Caco-2 (cell line): Measurements from ENCODE around the gene AUTS2. TPM values are rescaled to one million over a fixed set of nuclear protein-coding genes. Genes with fewer than 3 reads are reported as not detected.

Experiments used
- BruUV-seq: library from RNA; stranded (reverse); fragments of 400-500 nt; replicated peaks from 2 replicates; lab custom pipeline; 2021; lab: Mats Ljungman, UMichigan
- CTCF ChIA-PET: fragments of 300-600 bp; sonication (Branson Sonifier 250); formaldehyde crosslinking; loops from one replicate; lab custom pipeline; 2022; ENCODE audit warnings: antibody characterized with exemption; lab: Charles Lee
- POLR2A ChIA-PET: fragments of 300-600 bp; sonication (Branson Sonifier 250); formaldehyde crosslinking; loops from one replicate; lab custom pipeline; 2022; ENCODE audit warnings: antibody characterized with exemption; lab: Charles Lee
- DNase-seq, 2 experiments: peaks; one replicate each; pipeline versions ENCODE4 v3.0.0 to v3.0.0-alpha.2; 2020 to 2022
- H3K27me3 ChIP-seq: replicated peaks from 2 replicates; pipeline ENCODE4 v1.6.0; 2011; ENCODE audit warnings: low read length; ENCODE audit not compliant: control insufficient read depth, insufficient read depth
- H3K36me3 ChIP-seq: 2 replicates; pipeline ENCODE4 v1.5.1; 2011; ENCODE audit warnings: low read length; ENCODE audit not compliant: control insufficient read depth, insufficient read depth
- H3K4me1 ChIP-seq: fragments of 250-450 bp; sonication (Bioruptor Pico); 2 replicates; pipeline ENCODE4 v1.5.1; 2020; ENCODE audit warnings: mild to moderate bottlenecking
- H3K4me3 ChIP-seq: 2 replicates; pipeline ENCODE4 v1.5.1; 2011; ENCODE audit warnings: low read depth, mild to moderate bottlenecking, control low read depth, low read length
- H3K9me3 ChIP-seq: fragments of 250-450 bp; sonication (Bioruptor Pico); 2 replicates; pipeline ENCODE4 v1.5.1; 2020; ENCODE audit warnings: mild to moderate bottlenecking, moderate library complexity
- H3K27ac Mint-ChIP-seq: one replicate; pipeline ENCODE4 v1.8.0; 2022; ENCODE audit warnings: mixed read lengths; ENCODE audit not compliant: unreplicated experiment
- H3K27me3 Mint-ChIP-seq: one replicate; pipeline ENCODE4 v1.8.0; 2022; ENCODE audit warnings: mixed read lengths; ENCODE audit not compliant: insufficient read depth, unreplicated experiment
- H3K36me3 Mint-ChIP-seq: one replicate; pipeline ENCODE4 v1.8.0; 2022; ENCODE audit warnings: mild to moderate bottlenecking, mixed read lengths; ENCODE audit not compliant: insufficient read depth, unreplicated experiment
- H3K4me1 Mint-ChIP-seq: one replicate; pipeline ENCODE4 v1.8.0; 2022; ENCODE audit warnings: low read depth, mixed read lengths; ENCODE audit not compliant: unreplicated experiment
- H3K4me3 Mint-ChIP-seq: one replicate; pipeline ENCODE4 v1.8.0; 2022; ENCODE audit warnings: mild to moderate bottlenecking, moderate library complexity, mixed read lengths; ENCODE audit not compliant: unreplicated experiment
- H3K9me3 Mint-ChIP-seq: one replicate; pipeline ENCODE4 v1.8.0; 2022; ENCODE audit warnings: mixed read lengths; ENCODE audit not compliant: unreplicated experiment
- CTCF ChIP-seq, 2 experiments: fragments of 200-600 bp in 1 of 2; IDR thresholded peaks; 1 replicate in 1 of 2; 2 replicates in 1 of 2; pipeline versions ENCODE4 v1.5.1 to v1.8.0; 2011 to 2022; ENCODE audit warnings: antibody characterized with exemption in 1 of 2, control low read depth in 1 of 2, inconsistent platforms in 1 of 2, low read depth in 1 of 2, low read length in 1 of 2, mild to moderate bottlenecking in 1 of 2, moderate library complexity in 1 of 2; ENCODE audit not compliant: insufficient read depth in 1 of 2, severe bottlenecking in 1 of 2, unreplicated experiment in 1 of 2
- intact Hi-C: fragments of 100-400 bp; cut with micrococcal nuclease; formaldehyde crosslinking; loops from one replicate; pipeline ENCODE4 v1.10.0; 2022; ENCODE audit not compliant: unreplicated experiment
- total RNA-seq: library from RNA; stranded (reverse); gene quantifications from 2 replicates; pipeline ENCODE4 v1.2.3, GENCODE V29; 2022

Gene AUTS2
- total RNA-seq, 1 experiment from 2014 or later, result 37.1 TPM

DNA sequence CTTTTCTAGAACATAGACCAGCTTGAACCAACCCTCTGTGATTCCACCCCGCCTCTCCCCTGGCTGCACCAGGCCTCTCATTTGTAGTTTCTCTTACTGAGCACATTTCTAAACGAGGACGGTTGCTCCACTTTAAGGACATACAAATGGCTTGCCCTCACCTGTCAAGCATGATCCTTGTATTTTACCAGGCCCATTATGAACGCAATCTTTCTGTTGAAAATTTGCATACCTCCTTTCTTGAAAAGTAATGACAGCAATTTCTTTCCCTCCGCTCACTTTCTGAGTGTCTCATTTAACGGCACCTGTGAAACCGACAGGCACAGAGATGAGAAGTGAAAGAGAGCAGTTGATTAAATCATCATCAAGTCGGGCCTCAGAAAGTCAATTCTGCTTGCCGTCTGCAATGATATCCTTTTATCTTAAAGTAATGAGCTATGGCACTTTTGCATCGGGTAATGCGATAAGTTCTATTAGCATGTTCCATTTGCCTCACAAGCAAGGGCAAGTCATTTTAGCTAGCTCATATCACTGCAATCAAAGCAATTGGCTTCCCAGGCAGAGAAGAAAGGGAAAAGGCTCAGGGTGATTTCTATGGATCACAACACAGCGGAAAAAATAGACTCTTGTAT is 828.1 kb downstream of the AUTS2 start:
- Mint-ChIP-seq H3K27ac (no peak overlapping the region), H3K9me3 (no peaks in the 10 kb centered on the region), H3K36me3 (no peaks in the 10 kb centered on the region), H3K4me3 (no peak overlapping the region), H3K27me3 (no peaks in the 10 kb centered on the region), H3K4me1 (no peaks in the 10 kb centered on the region)
- H3K36me3 ChIP-seq, result no peaks in the 10 kb centered on the region
- no peaks in the 10 kb centered on the region for H3K27me3 ChIP-seq
- H3K9me3 ChIP-seq, result no peaks in the 10 kb centered on the region
- no TSS peak for BruUV-seq
- intact Hi-C loops, result no loop called here
- no peak for DNase-seq
- TF ChIP-seq CTCF (IDR thresholded peaks at IDR 0.05; ENCODE audit: insufficient read depth in 1 of 2, low read depth in 1 of 2, low read length in 1 of 2, severe bottlenecking in 1 of 2, unreplicated experiment in 1 of 2), result no peak
- POLR2A ChIA-PET, result no interaction called here
- H3K4me1 ChIP-seq, result no peaks in the 10 kb centered on the region
- no peak overlapping the region for H3K4me3 ChIP-seq
- CTCF ChIA-PET, result no interaction called here

DNA sequence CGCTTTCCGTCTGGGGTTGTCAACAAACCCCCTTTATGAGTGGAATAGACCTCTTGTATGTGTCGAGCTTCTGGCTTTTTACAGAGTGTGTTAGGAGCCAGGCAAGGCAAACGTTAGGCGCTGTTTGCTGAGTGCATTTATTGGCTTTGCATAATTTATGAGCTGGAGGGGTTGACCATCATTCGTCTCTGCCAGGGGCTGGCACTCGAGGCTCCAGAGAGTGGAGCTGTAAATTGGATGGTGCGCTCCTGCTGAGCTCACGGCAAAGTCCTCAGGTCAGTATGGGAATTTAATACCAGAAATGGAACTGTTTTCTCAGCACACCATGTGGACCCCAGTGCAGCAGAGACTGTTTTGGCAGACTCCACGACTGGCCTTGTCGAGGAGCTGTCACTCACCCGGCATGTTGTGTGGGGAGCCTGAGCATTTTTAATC is 834.3 kb downstream of the AUTS2 start:
- DNase-seq, result no peak
- no peak for TF ChIP-seq CTCF (IDR thresholded peaks at IDR 0.05; ENCODE audit: insufficient read depth in 1 of 2, low read depth in 1 of 2, low read length in 1 of 2, severe bottlenecking in 1 of 2, unreplicated experiment in 1 of 2)
- H3K36me3 Mint-ChIP-seq, result no peaks in the 10 kb centered on the region
- Histone ChIP-seq H3K27me3 (no peaks in the 10 kb centered on the region), H3K4me3 (no peak overlapping the region), H3K9me3 (no peaks in the 10 kb centered on the region), H3K36me3 (no peaks in the 10 kb centered on the region), H3K4me1 (peaks cover 11% of the 10 kb centered on the region)
- H3K27me3 Mint-ChIP-seq, result no peaks in the 10 kb centered on the region
- no TSS peak for BruUV-seq
- intact Hi-C loops, result no loop called here
- H3K4me3 Mint-ChIP-seq, result no peak overlapping the region
- ChIA-PET CTCF (no interaction called here), POLR2A (no interaction called here)
- no peak overlapping the region for H3K27ac Mint-ChIP-seq
- no peaks in the 10 kb centered on the region for H3K9me3 Mint-ChIP-seq
- peaks cover 20% of the 10 kb centered on the region for H3K4me1 Mint-ChIP-seq

DNA sequence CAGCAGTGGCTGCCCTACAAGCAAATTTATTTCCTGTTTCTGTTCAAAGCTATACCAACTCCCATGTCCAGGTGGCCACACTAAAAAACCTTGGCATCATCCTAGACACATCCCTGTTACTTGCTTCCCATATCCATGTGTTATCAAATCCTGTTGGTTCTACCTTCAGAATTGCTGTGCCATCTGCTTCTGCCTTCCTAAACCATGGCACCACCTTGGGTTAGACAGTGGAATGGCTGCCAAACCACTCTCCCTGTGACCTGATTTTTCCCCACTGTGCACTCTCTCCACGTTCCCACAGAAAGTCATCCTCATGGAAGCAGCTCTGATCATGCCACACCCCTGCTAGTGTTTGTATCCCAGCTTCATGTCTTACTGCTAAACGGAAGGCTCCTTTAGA is 836.1 kb downstream of the AUTS2 start:
- Histone ChIP-seq H3K27me3 (no peaks in the 10 kb centered on the region), H3K9me3 (no peaks in the 10 kb centered on the region), H3K4me1 (peaks cover 11% of the 10 kb centered on the region), H3K36me3 (no peaks in the 10 kb centered on the region), H3K4me3 (no peak overlapping the region)
- Mint-ChIP-seq H3K4me1 (peaks cover 20% of the 10 kb centered on the region), H3K4me3 (no peak overlapping the region), H3K9me3 (no peaks in the 10 kb centered on the region), H3K36me3 (no peaks in the 10 kb centered on the region), H3K27ac (peak overlapping the region; percentile 33), H3K27me3 (no peaks in the 10 kb centered on the region)
- POLR2A ChIA-PET, result no interaction called here
- DNase-seq, result peak in 1 of 2 experiments; percentile 18
- intact Hi-C loops, result no loop called here
- TF ChIP-seq CTCF (IDR thresholded peaks at IDR 0.05; ENCODE audit: insufficient read depth in 1 of 2, low read depth in 1 of 2, low read length in 1 of 2, severe bottlenecking in 1 of 2, unreplicated experiment in 1 of 2), result no peak
- CTCF ChIA-PET, result interaction anchor here (0.5 kb wide), 1 partner anchor 16 kb away, joined by 4 read pairs; no protein-coding TSS in a partner anchor
- BruUV-seq, result no TSS peak
